ENCODE data around the gene PARM1.

GRCh38 chr4:75005727-75006126 is 72.8 kb downstream of the PARM1 start:
- no peak for TF ChIP-seq CTCF (IDR thresholded peaks at IDR 0.05)
- TF ChIP-seq EZH2 (IDR thresholded peaks at IDR 0.05; ENCODE audit: borderline replicate concordance, insufficient read depth, low read depth, low read length, poor library complexity, severe bottlenecking) = no peak
